Effector CD8-positive, alpha-beta T cell (primary cell): ENCODE results near the gene LRRC1.

Experiments
- DNase-seq: peaks from one replicate; lab custom pipeline; 2025; lab: John Stamatoyannopoulos, UW

The LRRC1 gene

DNA sequence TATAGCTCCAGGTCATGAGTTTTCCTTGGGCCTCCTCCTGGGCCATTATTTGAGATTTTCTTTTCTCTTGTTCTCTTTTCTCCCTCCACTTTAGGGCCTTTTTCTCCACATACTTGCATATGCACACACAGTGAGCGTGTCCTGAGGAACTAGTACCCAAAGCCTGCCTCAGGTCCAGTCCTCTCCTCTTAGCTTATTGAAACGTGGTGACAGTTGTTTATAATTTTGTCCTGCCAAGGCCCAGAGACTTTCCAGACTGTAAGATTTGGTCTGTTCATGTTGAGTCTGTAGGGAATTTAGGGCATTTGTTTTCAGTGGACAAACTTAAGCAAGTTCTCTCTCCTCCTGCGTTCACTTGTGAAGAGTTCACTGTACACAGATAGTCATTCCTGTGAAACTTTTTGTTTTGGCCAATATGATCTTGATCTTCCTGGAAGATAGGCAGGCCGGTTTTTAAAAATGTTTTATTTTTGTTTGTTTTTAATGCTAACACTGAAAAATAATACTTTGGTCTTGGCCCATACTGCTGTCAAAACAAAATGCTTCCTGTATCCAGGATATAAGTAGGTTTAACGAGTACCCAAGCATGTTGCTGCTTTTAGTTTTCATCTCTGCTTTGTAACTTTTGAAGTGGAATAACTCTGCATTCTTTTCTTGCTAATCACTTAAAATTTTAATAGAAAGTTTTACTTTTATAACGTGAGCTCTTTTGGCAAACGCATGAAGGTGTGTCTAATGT is 20.7 kb downstream of the LRRC1 start:
- DNase-seq, result no peak

DNA sequence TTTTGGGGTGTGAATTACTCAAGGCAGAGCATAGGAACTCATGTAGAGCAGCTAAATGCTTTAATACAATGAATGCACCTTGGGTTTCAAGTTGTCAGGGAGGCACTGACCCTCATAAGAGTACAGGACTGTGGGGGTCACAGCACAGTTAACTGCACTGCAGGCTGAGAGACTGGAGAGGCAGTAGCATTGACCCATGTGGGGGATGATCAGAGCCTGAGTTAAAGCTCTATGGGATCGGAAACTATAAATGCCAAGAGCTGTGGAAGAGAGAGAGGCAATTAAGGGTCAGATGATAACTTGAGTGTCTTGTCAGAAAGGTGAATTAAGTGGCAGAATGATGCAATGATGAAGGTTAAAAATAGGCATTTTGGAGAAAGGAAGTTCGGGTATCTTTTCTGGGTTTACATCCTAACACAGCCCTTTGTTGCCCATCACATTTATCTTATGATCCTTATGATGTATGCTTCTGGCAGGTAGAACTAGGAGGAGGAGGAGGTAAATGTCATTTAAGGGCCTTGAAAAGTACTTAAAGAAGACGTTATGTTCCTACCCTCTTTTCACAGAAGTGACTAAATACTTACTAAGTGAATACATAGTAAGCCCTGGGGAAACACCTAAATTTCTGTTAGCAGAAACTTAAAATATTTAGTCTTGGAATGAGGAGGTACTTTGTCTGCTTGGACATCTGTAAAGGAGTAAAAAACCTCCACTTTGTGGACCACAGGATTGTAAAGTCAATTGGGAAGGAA is 24.2 kb downstream of the LRRC1 start:
- DNase-seq, result no peak

DNA sequence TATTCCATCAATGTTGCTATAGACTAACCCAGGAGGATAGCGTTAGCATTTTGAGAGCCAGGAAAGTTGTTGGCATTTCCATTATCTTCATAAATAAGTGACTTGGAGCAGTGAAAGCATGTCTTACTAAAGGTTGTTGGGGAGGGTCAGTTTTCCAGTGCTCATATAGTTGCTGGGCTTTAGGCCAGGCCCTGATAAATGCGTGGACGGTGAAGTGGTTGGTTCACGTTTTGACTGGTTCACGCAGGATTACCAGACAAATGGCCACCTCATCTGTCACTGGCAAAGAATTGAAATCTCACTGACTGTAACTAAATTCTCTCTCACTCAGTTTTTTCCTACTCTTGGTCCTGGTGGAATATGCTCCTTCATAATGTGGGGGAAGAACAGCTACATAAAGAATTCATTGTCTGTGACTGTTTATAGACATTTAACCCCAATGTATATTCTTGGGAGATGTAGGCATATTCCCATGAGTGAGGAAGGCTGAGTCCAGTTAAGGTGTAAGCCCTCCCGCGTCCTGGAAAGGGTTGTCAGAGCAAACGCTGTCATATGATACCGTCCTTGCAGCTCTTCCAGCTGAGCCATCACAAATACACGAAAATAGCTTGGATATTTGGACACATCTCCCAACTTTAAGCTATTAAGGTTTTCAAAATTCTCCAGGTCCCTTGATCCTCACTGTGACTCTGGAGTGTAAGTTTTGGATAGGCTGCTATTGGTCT is 27.8 kb downstream of the LRRC1 start:
- DNase-seq, result no peak

DNA sequence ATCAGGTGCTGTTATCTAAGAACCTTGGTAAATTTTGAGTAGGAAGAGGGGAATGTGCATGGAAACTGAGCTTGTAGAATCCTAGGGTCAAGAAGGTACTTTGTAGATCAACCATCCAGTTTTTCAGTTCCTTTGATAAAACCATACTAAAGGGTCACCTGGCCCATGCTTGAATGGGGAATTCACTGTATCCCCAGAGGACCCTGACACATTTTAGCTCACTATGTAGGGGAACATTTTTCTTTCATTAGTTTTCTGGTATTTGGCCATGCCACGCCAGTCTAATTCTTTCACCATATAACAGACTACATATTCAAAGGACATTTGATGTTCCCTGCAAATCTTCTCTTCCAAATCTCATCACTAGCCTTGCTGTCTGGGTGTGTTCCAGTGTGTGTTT is 29.9 kb downstream of the LRRC1 start:
- no peak for DNase-seq

DNA sequence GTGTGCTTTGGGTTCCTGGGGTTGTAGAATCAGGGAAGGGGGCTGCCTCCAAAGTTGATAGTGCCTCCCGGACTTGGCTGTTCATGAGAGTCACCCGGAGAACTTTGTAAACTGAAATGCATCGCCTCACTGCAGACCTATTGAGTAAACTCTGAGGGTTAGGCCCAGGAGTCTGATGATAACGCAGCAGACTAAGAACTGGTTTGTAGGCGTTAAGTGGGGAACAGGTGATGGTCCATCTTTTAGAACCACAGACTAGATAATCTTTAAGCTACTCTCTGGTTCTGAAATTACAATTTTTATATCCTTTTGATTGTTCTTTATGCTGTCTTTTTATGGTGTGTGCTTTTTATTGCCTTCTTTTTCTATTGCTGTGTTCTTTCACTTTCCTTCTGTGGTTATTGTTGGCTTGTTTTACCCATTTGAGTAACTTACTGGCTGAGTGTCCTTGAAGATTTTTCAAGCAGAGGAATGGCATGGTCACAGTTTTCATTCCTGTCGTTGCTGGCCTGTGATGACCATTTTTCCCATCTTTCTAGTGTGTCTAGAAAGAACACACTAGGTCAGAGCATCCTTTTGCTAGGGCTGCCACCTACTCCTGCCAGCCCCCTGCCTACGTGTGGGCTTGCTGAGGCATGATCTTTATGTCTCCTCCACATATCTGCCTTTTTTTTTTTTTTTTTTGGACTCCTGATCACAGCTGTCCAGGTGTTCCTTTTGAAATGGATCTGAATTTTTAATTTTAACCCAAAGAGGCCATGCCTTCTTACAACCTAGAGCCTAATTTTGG is 30.9 kb downstream of the LRRC1 start:
- no peak for DNase-seq

DNA sequence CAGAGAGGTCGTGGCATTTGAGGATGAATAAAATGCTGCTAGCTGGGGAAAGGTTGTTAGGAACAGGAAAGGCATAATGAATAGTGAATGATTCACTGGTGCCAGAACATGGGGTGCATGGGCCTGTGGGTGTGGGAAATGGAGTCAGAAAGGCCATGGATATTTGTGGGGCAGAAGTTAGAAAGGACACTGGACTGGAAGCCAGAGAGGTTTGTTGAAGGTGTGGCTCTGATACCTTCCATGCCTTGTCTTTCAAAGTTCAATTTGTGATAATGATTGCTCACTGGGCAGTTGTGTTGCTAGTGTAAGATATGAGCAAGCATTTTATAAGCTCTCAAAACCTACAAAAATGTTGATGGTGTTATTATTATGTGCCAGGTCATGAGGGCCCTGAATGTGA is 32.7 kb downstream of the LRRC1 start:
- DNase-seq, result no peak

DNA sequence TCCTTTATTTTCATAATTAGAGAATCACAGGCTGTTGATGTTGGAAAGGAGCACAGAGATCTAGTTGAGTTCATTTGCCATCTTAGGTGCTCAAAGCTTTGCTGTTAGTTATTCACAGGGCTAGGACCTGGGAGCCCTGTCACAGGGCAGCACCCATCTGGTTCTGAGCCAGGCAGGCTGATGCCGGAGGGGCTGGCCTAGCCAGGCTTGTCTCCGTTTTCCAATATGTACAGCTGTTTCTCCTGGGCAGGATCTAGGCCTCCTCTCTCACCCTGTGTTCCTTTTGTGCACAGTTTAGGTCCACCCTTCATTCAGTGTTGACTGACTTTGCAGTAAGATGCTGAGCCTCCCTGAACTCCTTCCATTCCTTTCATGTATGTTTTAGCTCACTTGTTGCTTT is 33.4 kb downstream of the LRRC1 start:
- DNase-seq, result no peak

DNA sequence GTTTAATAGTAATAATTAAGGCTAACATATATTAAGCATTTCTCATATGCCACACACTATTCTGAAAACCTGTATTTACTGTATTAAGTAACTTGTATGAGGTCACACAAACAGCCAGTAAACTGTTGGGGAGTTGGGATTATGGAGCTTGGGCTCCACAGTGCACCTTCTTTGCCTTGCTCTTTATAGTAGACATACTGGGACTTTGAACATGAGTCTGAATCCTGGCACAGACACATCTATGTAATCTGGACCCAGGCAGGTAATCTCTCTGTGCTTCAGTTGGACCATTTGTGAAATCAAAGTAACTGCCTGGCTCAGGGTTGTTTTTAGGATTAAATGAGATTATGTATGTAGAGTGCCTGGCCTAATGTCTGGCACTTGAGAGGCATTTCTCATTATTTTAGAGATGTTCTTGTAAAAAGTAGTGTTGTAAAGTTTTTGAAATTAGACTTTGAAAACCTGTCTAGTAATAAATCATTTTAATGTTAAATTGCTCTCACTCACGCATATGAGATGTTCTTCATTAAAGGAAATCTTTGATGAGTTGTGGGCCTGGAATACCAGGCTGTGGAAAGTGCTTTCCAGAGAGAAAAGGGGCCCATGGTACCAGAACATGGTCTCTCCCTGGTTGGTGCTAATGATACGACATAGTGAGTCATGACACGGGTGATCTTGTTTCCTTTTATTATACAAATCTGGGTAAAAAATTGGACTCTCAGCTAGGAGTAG is 34.3 kb downstream of the LRRC1 start:
- DNase-seq, result no peak

DNA sequence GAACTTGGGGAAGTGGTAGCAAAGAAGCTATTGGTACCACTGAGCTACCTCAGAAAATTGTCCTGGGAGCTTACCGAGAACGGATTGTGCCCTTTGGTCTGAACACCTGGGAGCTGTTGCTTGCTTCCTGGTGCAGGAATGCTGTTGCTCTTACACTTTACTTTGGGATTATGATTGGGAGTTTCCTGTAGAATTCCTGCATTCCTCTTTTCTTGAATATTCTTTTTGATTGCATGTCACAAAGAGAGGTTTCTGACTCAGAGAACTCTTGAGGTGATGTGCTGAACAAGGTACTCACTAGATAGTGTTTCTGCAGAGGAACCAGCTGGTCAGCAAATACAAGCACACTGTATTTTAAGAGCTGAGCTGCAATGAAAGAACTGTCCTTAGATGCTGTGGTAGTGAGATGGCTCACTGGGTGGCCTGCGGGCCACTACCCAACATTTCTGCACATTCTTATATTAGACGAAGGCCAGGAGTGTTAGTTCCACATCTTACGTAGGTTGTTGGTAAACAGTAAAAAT is 35.0 kb downstream of the LRRC1 start:
- DNase-seq, result no peak

DNA sequence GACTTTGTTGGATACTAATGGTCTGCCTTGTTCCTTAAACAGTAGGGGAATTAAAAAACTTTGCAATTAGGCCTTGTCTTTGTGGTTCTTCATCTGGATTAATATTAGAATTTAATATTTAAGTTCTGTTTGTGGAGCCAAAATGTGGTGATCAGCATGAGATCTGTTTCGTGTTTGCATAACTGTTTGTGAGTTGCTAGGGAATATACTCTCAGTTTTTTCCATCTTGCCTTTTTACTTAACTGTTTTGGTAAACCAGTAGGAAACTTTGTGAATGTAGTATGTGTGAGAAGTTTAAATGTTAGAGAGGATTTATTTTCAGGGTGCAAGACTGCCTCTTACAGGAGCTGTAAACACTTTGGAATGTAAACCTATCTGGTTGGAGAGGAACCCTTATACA is 35.6 kb downstream of the LRRC1 start:
- no peak for DNase-seq

DNA sequence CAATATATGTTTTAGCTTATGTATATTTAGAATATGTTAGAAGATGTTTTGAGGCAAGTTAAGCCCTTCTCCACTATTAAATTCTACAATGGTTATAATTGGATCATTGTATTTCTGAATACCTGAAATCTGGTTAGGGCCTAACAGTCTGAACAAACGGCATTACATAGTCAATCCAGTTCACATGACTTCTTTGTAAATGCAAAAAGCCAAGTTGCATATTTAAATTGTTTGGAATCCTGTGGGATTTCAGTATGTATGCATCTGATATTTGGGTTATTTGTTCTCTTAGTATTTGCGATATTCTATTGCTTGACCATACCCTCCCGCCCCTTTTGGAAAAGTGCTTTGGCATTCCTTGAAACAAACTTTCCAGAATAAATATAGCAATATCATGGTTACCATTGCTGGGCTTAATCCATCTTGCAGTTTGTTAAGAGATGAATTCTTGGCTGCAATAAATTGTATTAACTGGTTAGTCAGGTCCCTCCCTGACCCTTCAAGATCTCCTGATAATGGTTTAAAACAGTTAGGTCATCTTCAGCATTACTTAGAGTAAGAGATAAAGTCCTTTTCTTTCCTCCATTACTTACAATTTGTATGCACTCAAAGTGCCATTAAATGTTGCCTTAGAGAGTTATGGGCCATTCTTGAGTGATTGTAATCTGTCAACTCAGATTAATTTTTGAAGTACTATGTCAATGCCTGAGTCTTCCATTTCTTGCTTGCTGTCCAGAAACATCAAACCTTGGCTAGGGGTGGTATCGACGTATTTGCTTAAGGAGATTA is 36.5 kb downstream of the LRRC1 start:
- DNase-seq, result no peak

DNA sequence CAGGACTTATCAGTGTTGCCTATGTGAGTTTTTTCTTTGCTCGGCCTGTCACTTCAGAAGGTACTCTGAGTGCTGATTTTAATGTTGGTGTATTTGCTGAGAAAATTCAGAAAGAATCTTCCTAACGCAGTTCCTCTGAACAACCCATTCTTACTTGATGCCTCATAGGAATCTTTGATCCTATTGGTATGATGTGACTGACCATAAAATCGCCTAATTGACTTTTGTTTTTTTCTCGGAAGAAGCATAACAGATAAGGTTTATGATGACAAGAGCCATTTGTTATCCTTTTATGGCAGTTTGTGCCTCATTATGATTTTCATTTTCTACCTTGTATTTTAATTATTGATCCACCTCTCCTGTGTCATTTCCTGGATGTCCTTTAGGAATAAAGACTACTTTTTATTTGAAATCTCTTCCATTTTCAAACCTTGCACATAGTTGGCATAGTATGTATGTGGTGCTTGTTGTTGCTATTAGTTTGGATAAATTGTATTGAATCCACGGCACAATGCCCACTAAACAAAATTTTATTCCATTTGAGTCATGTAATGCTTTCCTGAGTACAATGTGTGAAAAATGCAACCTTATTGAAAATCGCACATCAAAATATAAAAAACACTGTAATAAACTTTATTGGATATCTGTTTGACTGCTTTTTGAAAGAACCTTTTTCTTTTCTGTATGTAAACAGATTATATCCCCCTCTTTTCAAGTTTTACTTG is 37.3 kb downstream of the LRRC1 start:
- DNase-seq, result no peak

DNA sequence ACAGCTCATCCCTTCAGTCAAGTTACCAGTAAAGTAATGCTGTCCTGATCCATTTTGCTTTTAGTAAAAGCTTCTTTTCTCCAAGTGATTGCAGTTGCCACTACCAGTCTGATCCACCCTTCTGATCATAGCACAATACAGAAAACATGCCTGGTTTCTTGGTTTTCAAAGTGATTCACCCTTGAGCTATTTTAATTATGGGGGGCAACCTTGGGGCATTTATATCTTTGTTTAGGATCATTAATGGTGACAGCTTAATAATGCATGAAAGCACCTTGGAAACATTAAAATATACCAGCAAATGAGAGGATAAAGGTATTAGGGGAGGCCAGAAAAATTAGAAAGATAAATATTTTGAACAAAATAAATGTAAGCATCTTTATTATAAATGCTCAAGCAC is 38.4 kb downstream of the LRRC1 start:
- DNase-seq, result no peak

DNA sequence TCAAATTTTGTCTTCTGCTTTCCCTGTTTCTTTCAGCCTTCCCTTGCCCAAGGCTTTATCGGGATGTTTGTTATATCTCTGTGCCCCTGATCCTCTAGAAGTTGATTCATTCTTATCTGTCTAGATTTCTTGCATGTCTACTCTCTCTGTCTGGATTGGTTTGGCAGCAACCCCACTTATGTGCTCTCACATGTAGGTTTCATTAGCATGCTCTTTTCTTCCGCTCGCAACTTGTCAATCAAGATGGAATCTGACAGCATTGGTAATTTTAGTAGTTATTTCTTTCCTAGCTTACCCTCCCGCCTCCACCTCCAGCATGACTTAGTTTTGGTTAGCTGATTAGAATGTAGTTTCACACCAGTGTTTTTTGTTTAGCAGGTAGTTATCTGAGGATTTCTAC is 39.3 kb downstream of the LRRC1 start:
- no peak for DNase-seq

DNA sequence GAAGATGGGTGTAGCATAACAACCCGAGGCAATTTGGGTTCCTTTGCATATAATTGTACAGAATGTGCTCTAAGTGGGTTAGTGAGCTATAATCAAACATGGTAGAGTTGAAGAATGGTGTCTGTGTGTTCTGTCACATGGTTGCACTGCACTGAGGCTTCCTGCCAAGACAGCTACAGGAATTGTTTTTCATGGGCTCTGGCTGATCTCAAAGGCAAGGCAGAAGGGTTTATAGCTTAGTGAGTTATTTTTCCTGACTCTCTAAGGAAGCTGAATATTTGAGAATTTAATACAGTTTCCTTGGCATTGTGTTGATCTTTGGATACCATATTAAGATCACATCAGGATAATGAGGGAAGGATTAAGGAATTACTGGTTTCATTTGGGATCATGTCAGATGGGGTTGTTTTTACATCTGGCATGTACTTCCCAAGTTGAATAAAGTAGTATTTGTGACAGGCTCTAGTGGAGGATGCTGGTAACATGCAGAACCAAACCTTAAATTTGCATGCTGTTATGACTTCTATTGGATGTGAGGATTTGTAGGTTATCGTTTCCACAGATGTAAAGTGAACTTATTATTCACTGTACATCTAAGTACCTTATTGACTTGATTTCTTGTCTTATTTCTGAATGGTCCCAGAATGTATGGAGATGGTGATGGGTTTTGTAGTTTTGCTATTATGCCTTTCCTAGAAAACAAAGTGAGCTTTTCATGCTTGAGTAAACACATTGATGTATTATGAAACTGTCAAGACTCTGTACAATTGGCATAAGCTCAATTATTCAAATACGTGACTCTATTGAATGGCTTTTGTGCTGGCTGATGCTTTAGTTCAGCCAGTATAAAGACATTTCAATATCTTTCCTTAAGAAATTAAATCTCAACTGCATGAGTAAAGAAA is 43.3 kb downstream of the LRRC1 start:
- DNase-seq, result no peak

DNA sequence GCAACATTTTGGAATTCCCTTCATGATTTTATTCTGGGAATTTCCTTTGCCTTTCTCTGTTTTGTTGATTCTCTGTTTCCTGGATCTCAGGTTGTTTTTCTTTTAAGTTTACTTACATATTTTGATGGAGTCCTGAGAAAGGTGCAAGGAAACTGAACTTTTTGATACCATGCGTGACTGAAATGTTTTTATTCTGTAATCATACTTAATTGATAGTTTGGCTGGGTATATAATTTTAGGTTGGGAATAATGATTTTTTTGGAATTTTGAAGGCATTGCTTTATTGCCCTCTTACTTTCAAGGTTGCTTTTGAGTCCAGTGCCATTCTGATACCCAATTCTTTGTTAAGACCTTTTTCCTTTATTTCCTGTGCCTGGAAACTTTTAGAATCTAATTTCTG is 45.2 kb downstream of the LRRC1 start:
- DNase-seq, result no peak

DNA sequence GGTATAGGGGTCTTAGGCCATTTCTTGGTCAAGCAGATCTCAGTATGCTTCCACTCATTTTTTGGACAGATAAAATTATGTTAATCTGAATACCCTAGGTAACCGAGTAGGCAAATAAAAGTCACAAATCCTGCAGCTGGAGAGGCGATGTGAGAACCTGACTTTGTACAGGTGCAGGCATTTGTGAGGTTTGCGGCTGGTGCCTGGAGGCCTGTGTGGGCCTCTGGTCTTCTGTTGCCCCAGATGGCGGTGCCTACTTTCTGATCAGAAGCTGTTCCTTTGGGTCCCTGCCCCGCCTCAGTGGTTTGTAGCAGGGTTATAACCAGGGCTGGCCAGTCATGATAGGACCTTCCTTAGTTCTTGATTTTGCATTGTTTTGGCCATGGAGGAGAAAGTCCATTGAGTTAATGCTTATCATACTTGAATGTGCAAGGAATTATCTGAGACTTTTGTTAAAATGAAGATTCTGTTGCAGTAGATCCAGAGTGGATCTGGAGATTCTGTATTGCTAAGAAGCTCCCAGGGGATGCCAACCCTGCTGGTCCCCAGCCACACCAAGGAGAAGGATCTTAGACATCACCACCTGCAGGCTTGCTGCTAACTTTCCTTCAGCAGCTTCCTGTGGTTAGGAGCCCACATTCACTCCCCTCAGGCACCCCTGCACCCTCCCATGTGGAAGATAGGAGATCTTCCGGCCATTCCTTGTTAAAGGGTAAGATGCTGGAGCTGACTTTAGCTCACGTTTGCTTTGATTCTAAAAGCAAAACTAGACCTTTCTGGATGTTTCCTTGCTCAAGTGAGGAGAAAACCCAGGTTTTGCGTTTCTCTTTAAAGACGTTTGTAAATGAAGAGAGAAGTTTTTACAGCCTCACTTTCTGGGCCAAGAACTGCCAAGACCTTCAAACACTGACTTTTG is 50.7 kb downstream of the LRRC1 start:
- DNase-seq, result no peak

DNA sequence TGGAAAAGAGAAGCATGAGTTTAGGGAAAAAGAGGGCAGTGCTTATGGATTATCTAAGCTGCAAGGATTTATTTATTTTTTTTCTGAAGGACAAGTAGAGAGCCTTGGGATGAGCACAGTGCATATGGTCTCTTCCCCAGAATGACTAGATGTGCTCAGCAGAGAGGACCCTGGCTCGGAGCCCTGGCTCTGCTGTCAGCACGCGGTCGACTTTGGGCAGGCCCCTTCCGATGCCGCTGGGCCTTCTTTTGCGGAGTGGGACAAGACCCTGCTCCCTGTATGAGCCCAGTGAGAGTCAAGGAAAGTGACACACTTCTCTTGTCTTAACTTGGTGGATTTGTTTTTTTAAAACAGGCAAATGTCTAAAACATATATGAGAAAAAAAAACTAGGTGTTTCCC is 51.4 kb downstream of the LRRC1 start:
- DNase-seq, result no peak
